HG03064 (cell line): ENCODE data around the gene ABHD17A.

Experiments used
- ATAC-seq: cut with Tn5 transposase; IDR thresholded peaks from one replicate; pipeline ENCODE4 v1.9.1; 2021; ENCODE audit warnings: low read depth; ENCODE audit not compliant: unreplicated experiment

ABHD17A gene

GRCh38 chr19:1854542-1855039 lies 30.7 kb downstream of the ABHD17A start:
- ATAC-seq = no peak

GRCh38 chr19:1854039-1854541 lies 31.2 kb downstream of the ABHD17A start:
- ATAC-seq = no peak

- no peak for ATAC-seq
These were observed 31.8 kb downstream of the ABHD17A start for GRCh38 chr19:1853295-1854038.

- ATAC-seq = no peak
These were observed 32.6 kb downstream of the ABHD17A start for GRCh38 chr19:1852581-1853128.

GRCh38 chr19:1851654-1852580 lies 33.4 kb downstream of the ABHD17A start:
- no peak for ATAC-seq

- ATAC-seq = no peak
These were observed 34.3 kb downstream of the ABHD17A start for GRCh38 chr19:1850809-1851653.

GRCh38 chr19:1849886-1850398 lies 35.4 kb downstream of the ABHD17A start:
- ATAC-seq = no peak

GRCh38 chr19:1849132-1849474 lies 36.2 kb downstream of the ABHD17A start:
- ATAC-seq = no peak

- ATAC-seq = peak; percentile 62
These were observed 36.7 kb downstream of the ABHD17A start, which contains the start of gene REXO1 for GRCh38 chr19:1848399-1849131. Gene REXO1 (minus strand): TSS chr19:1848483. CDS start chr19:1848358, 125 bp downstream.

GRCh38 chr19:1847684-1848398 lies 37.5 kb downstream of the ABHD17A start:
- ATAC-seq = peak; percentile 8

GRCh38 chr19:1847348-1847683 lies 38.0 kb downstream of the ABHD17A start:
- no peak for ATAC-seq

- ATAC-seq = no peak
These were observed 38.6 kb downstream of the ABHD17A start for GRCh38 chr19:1846517-1847204.

GRCh38 chr19:1845642-1846041 lies 39.7 kb downstream of the ABHD17A start:
- ATAC-seq = no peak

- ATAC-seq = no peak
These were observed 40.2 kb downstream of the ABHD17A start for GRCh38 chr19:1845125-1845515.

- ATAC-seq = no peak
These were observed 40.7 kb downstream of the ABHD17A start for GRCh38 chr19:1844513-1845124.

- ATAC-seq = no peak
These were observed 41.5 kb downstream of the ABHD17A start for GRCh38 chr19:1843646-1844394.

GRCh38 chr19:1843116-1843515 lies 42.2 kb downstream of the ABHD17A start:
- no peak for ATAC-seq
